GM04504 (cell line): ENCODE measurements around the gene ARHGDIA.
"Not testable (repeated sequence)": the region's sequence is repeated elsewhere in the genome, so short reads cannot be mapped to it uniquely, and the experiment has no call there.

Experiments
- DNase-seq: peaks from one replicate; pipeline ENCODE4 v3.0.0-alpha.2; 2012; ENCODE audit warnings: low read depth

The ARHGDIA gene

GRCh38 chr17:81842725-81843504 is 28.2 kb downstream of the ARHGDIA start:
- DNase-seq, result no peak

DNA sequence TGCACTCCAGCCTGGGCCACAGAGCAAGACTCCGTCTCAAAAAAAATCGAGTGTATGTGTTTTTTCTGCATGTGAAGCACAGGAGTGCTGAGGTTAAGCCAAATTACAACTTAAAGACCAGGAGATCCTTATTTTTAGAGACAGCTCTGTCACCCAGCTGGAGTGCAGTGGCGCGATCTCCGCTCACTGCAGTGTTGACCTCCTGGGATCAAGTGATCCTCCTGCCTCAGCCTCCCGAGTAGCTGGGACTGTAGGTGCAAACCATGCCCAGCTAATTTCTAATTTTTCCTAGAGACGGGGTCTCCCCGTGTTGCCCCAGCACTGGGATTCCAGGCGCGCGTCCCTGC is 28.8 kb downstream of the ARHGDIA start:
- no peak for DNase-seq

DNA sequence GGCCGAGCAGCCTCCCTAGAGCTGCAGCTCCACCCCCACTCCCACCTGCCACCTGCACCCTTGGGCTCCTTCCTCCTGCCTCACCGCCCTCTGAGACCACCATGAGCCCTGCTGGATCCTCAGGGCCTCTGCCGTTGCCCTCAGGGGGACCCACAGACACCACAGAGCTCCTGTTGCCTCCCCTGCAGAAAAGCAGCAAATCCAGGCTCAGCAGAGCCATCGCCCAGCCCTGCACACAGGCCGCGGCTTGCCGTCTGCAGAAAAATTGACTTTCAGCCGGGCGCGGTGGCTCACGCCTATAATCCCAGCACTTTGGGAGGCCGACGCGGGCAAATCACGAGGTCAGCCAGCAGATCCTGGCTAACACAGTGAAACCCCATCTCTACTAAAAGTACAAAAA is 29.3 kb downstream of the ARHGDIA start:
- no peak for DNase-seq

- no peak for DNase-seq
Observed at GRCh38 chr17:81840826-81841778, 30.0 kb downstream of the ARHGDIA start.

DNA sequence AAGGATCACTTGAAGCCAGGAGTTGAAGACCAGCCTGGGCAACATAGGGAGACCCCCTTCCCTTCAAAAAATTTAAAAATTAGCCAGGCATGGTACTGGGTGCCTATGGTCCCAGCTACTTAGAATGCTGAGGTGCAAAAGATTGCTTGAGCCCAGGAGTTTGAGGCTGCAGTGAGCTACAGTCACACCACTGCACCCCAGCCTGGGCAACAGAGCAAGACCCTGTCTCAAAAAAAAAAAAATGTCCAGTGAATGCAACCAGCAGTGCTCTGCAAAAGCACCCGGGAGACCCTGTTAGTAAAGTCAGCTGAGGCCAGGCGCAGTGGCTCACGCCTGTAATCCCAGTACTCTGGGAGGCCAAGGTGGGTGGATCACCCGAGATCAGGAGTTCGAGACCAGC is 31.1 kb downstream of the ARHGDIA start:
- not testable (repeated sequence) for DNase-seq

DNA sequence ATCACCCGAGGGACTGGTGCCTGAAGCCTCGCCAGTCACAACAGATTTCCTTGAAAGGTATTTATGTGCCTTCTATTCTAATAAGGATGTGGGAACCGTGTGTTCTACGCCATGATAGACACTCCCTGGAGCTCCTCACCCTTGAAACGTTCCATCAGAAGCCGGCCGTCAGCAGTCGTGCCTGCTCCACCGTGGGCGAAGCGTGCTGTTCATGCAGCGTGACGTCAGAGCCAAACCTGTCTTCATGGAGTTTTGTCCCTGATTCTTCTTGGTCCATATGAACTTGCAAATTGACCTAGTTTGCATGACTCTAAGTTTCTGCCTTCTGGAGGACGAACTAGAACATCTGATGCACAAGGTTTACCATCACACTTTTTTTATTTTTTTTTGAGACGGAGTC is 31.8 kb downstream of the ARHGDIA start:
- DNase-seq, result no peak

DNA sequence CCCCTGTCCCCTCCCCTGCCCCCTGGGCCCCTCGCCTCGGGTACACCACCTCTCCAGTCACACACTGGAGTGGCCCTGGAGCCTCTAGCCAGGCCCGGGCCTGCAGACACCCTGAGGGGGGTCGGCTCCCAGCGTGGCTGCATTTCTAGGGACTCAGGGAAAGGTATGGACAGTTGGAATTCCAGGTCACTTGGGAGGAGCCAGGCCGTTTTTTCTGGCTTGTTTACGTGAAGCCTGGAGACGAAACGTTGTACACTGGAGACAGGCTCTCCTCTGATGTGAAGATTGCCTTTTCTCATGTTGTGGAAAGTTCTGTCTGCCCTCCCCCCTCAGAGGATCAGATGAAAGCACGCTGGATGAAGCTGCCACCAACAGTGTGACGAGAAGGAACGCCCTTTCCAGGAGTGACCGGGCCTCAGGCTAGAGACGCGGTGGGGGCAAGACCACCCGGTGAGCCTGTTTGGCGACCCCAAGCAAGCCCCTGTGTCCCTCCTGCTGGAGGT is 32.3 kb downstream of the ARHGDIA start:
- DNase-seq, result no peak

- no peak for DNase-seq
Observed at GRCh38 chr17:81837641-81838040, 33.5 kb downstream of the ARHGDIA start.

GRCh38 chr17:81834831-81835267 is 36.3 kb downstream of the ARHGDIA start, which contains the start of gene PPP1R27:
Gene PPP1R27 (minus strand): TSS chr17:81835050. CDS start chr17:81834953, 97 bp downstream.
- no peak for DNase-seq

- DNase-seq, result no peak
Observed at GRCh38 chr17:81833921-81834830, 37.0 kb downstream of the ARHGDIA start.

DNA sequence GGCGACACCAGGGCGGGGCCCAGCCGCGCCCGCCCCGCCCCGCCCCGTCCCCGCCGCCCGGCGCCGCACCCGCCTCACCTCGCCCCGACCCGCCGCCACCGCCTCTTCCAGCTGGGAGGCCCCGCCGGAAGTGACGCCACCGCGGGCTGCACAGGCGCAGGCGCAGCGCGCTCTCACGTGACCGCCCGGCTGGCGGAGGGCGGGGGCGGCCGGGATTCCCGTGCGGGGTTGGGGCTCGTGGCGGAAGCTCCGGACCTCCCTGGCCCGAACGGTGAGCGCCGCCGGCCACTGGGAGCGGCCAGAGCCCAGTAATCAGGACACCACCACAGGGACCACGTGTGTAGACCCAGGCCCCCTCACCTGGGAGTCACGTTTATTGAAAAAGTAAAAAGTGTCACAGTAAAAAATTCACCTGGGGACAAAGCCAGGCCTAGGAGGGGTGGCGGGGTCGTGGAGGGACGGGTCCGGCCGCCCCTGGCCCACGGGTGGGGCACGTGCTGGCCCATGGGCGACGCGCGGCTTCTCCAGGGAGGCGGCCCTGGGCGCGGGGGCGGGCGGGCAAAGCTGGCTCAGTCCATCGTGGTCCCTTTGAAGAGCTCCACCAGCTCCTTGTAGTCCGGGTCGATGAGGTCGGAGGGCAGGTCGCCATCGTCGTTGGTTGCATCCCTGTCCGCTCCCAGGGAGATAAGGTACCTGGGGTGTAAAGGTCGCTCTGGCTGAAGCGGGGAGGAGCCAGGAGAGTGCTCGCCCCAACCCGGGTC is 37.8 kb downstream of the ARHGDIA start, which contains the start of gene MCRIP1:
TSS of gene MCRIP1 (minus strand) at position 132 of the 761 bp plus-strand sequence. CDS start 8,785 bp downstream, outside the sequence.
- DNase-seq, result peak; percentile 85

- no peak for DNase-seq
Observed at GRCh38 chr17:81832608-81833159, 38.5 kb downstream of the ARHGDIA start.

DNA sequence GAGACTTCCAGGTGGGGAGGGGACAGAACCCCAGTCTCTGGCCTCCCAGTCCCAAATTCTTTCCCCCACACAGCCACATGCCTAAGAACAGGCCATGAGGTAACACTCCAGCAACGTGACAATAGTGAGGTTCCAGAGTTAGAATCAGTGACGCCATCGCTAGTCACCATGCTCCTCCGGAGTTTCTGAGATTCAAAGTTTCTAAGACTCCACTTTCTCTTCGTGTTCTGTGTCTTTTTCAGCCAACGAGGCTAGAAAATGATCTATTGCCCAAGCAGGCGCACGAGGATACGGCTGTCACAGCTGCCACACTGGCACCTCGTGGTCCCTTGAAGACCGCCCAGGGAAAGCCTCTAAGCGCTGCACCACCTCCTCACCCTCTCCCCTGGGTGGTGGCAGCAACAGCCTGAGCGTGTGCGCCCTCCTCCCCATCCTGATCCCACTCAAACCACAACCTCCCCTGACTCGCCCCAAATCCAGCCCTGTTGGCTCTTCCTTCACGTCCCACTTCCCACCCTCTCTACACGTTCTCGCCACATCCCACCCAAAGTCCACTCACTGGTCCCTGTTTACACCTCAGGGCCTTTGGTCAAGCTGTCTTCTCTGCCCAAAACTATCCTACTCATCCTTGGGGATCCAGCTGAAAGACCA is 39.1 kb downstream of the ARHGDIA start:
- DNase-seq, result no peak

DNA sequence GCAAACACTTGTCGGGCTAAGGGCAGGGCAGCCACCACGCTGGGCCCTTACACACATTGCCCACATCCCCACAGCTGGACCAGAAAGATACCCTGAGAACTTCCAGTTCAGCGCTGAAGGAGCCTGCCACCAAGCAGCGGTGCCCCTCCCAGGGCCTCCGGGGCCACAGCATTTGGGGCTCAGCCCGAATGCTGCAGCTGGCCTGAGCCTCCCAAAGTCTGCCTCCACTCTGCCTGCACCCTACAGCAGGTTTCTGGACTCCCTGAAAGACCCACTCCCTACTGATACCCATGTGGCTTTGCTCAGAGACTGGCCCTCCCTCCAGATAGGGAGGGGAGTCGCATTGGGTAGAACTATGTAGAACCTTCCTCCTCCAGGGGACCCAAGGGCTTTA is 39.6 kb downstream of the ARHGDIA start:
- DNase-seq, result no peak

GRCh38 chr17:81829858-81830257 is 41.3 kb downstream of the ARHGDIA start:
- no peak for DNase-seq

DNA sequence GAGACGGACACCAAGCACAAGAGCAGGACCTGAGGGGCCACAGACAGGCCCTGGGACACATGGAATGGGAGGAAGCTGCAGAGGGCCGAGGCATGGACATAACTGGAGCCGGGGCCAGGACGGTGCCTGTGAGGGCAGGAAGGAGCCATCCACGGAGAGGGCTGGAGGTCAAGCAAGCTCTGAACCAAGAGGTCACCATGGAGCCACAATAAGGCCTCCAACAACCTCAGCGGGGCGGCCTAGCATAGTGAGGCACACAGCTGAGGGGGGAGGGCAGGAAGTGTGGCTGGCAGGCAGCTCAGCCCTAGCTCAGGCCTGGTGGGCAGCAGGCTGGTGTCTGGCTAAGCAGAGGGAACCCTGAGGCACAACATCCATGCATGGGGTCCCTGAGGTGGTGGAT is 42.5 kb downstream of the ARHGDIA start:
- DNase-seq, result no peak

- no peak for DNase-seq
Observed at GRCh38 chr17:81825841-81826466, 45.2 kb downstream of the ARHGDIA start.

DNA sequence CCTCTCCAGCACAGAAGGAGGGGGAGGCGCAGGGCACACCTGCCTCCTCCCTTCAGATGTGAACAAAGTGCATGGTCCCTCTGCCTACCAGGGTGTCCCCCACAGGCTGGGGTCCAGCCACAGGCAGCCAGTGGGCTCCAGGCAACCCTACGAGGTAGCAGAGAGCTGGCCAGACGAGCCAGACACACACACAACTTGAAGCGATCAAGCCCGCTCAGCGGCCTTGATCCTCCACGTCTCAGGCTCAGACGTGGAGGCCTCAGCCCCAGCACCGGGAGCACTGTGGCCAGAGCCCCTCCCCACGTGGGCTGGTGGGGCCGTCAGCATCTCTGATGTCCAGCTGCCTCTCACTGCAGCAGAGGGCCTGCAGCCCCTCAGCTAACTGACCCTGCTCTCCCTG is 46.5 kb downstream of the ARHGDIA start:
- no peak for DNase-seq

GRCh38 chr17:81823820-81824550 is 47.2 kb downstream of the ARHGDIA start:
- no peak for DNase-seq
